Vagina (tissue), 2 donors: ENCODE measurements around the gene COPG1. TPM values are rescaled to one million over a fixed set of nuclear protein-coding genes. Genes with fewer than 3 reads are reported as not detected.

Experiments
- DNase-seq, 2 donors: peaks; one replicate each; pipeline ENCODE4 v3.0.0-alpha.2; 2017; ENCODE audit errors: extremely low spot score in 2 of 2
- H3K27ac ChIP-seq: fragments of 200-600 bp; sonication (generic); one replicate; pipeline ENCODE4 v1.5.1; 2019
- H3K27me3 ChIP-seq: fragments of 200-600 bp; sonication (generic); one replicate; pipeline ENCODE4 v1.5.1; 2019
- H3K36me3 ChIP-seq, 2 donors: fragments of 200-600 bp; sonication (generic); one replicate each; pipeline ENCODE4 v1.5.1; 2017 to 2019
- H3K4me1 ChIP-seq: fragments of 200-600 bp; sonication (generic); one replicate; pipeline ENCODE4 v1.5.1; 2019
- H3K4me3 ChIP-seq, 2 donors: fragments of 200-600 bp; sonication (generic); 1 replicate in 1 of 2; 2 replicates in 1 of 2; pipeline ENCODE4 v1.5.1; 2016 to 2019
- H3K9me3 ChIP-seq: fragments of 200-600 bp; sonication (generic); one replicate; pipeline ENCODE4 v1.5.1; 2019
- CTCF ChIP-seq, 3 experiments: fragments of 450-650 bp in 2 of 3; fragments of 200-600 bp in 1 of 3; sonication (generic) in 1 of 3; IDR thresholded peaks; one replicate each; pipeline ENCODE4 v1.5.1; 2017 to 2019; ENCODE audit warnings: antibody characterized with exemption in 3 of 3, mild to moderate bottlenecking in 2 of 3, moderate library complexity in 2 of 3
- POLR2A ChIP-seq, 2 donors: fragments of 450-650 bp; IDR thresholded peaks; one replicate each; pipeline ENCODE4 v1.6.1; 2017; ENCODE audit warnings: antibody characterized with exemption in 2 of 2, mild to moderate bottlenecking in 2 of 2, moderate library complexity in 2 of 2
- POLR2AphosphoS5 ChIP-seq, 2 donors: sonication (generic); formaldehyde crosslinking; IDR thresholded peaks; one replicate each; pipeline ENCODE4 v1.9.0; 2017; ENCODE audit warnings: antibody characterized with exemption in 2 of 2, mild to moderate bottlenecking in 2 of 2, low read depth in 1 of 2; ENCODE audit not compliant: insufficient read depth in 1 of 2
- intact Hi-C: fragments of 100-400 bp; cut with DNase I; formaldehyde crosslinking; loops from one replicate; pipeline ENCODE4 v1.15.1; 2023
- total RNA-seq: library from RNA; depleted of rRNA; stranded (reverse); fragments of >200 nt; gene quantifications from one replicate; pipeline ENCODE4 v1.2.3, GENCODE V29; 2016

The COPG1 gene
- total RNA-seq = 76.4 TPM

DNA sequence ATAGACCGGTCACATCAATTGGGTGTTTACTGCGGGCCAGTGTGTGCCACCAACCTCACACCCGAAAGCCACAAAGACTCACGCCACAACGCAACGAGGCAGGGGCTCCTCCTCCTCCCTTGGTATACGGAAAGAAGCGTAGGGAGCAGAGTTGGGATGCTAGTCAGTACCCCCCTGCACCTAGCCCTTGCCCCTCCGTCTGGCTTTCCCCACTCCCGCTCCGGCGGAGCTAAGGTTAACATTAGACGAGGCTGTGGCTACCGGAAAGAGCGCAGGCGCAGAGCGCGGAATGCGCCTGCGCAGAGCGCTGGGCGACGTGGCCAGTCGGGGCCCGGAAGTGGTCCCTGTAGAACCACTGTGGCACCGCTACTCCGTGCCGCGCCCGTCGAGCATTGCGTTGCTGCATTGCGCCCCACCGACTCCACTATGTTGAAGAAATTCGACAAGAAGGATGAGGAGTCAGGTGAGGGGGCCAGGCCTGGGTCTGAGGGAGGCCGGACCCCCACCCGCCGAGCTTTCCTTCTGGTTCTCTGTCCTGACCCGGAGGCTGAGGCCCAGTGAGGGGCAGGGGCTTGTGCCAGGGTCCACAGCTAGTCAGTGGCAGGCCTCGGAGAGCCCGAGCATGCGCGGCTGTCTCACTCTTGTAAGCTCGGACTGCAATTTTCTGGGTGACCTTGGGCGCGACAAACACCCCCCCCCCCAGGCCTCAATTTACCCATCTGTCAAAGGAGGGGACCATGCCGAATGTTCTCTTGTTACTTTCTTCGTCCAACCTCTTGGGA is at the start of gene COPG1:
TSS of gene COPG1 (plus strand) at position 323 of the 782 bp plus-strand sequence. CDS start at position 427, 104 bp downstream.
- Histone ChIP-seq H3K27me3 (no peaks in the 10 kb centered on the region), H3K36me3 (peaks cover 0 to 30% of the 10 kb centered on the region in 2 donors), H3K4me3 (peak within 1 kb of the TSS; percentile 69 to 97), H3K27ac (peak within 1 kb of the TSS; percentile 89), H3K9me3 (no peaks in the 10 kb centered on the region), H3K4me1 (peaks cover 72% of the 10 kb centered on the region)
- intact Hi-C loops = loop anchor here (5.0 to 10.0 kb wide), 2 partner anchors 67 to 275 kb away; partner anchors contain the start of gene CNBP
- TF ChIP-seq CTCF (IDR thresholded peaks at IDR 0.05) = no peak
- peak; percentile 89 to 99 for TF ChIP-seq POLR2AphosphoS5 (IDR thresholded peaks at IDR 0.05; ENCODE audit: insufficient read depth in 1 of 2, low read depth in 1 of 2)
- TF ChIP-seq POLR2A (IDR thresholded peaks at IDR 0.05) = peak; percentile 30 to 89
- DNase-seq = no peak

GRCh38 chr3:129204473-129204872 is 44.9 kb upstream of the COPG1 start:
- H3K36me3 ChIP-seq = no peaks in the 10 kb centered on the region
- no peak for DNase-seq
- intact Hi-C loops = no loop called here
- peaks cover 12% of the 10 kb centered on the region for H3K4me1 ChIP-seq
- H3K9me3 ChIP-seq = no peaks in the 10 kb centered on the region
- no peak overlapping the region for H3K27ac ChIP-seq
- no peak for TF ChIP-seq POLR2A (IDR thresholded peaks at IDR 0.05)
- no peak for TF ChIP-seq CTCF (IDR thresholded peaks at IDR 0.05)
- no peak overlapping the region for H3K4me3 ChIP-seq
- no peaks in the 10 kb centered on the region for H3K27me3 ChIP-seq

- Histone ChIP-seq H3K4me3 (no peak overlapping the region), H3K27ac (no peak overlapping the region), H3K4me1 (peaks cover 12% of the 10 kb centered on the region), H3K36me3 (no peaks in the 10 kb centered on the region), H3K9me3 (no peaks in the 10 kb centered on the region), H3K27me3 (no peaks in the 10 kb centered on the region)
- no peak for TF ChIP-seq CTCF (IDR thresholded peaks at IDR 0.05)
- no peak for TF ChIP-seq POLR2A (IDR thresholded peaks at IDR 0.05)
- TF ChIP-seq POLR2AphosphoS5 (IDR thresholded peaks at IDR 0.05; ENCODE audit: insufficient read depth in 1 of 2, low read depth in 1 of 2) = no peak
- no peak for DNase-seq
- intact Hi-C loops = no loop called here
Measured at GRCh38 chr3:129205109-129205832, 44.1 kb upstream of the COPG1 start.

GRCh38 chr3:129207479-129207878 is 41.9 kb upstream of the COPG1 start:
- no peak for DNase-seq
- no peak overlapping the region for H3K4me3 ChIP-seq
- H3K27me3 ChIP-seq = no peaks in the 10 kb centered on the region
- intact Hi-C loops = no loop called here
- peaks cover 29% of the 10 kb centered on the region for H3K4me1 ChIP-seq
- H3K27ac ChIP-seq = peak overlapping the region; percentile 15
- TF ChIP-seq CTCF (IDR thresholded peaks at IDR 0.05) (no peak), POLR2A (IDR thresholded peaks at IDR 0.05) (no peak), POLR2AphosphoS5 (IDR thresholded peaks at IDR 0.05; ENCODE audit: insufficient read depth in 1 of 2, low read depth in 1 of 2) (peak in 1 of 2 donors; percentile 74)
- H3K36me3 ChIP-seq = no peaks in the 10 kb centered on the region
- H3K9me3 ChIP-seq = no peaks in the 10 kb centered on the region
